Activated T-helper 17 cell treated with anti-CD3 and anti-CD28 coated beads, Interleukin-2, amount 50 U/mL, for 72 hours (primary cell): ENCODE data around the gene KIRREL3. TPM values are rescaled to one million over a fixed set of nuclear protein-coding genes. Genes with fewer than 3 reads are reported as not detected.

Experiments used
- ATAC-seq: fragments of 150-1000 bp; cut with Tn5 transposase; replicated peaks from 2 replicates; pipeline ENCODE4 v1.10.0; 2021; ENCODE audit warnings: mild to moderate bottlenecking, moderate library complexity
- H3K27ac Mint-ChIP-seq: one replicate; pipeline ENCODE4 v1.8.0; 2022; ENCODE audit warnings: mixed read lengths
- H3K27me3 Mint-ChIP-seq: one replicate; pipeline ENCODE4 v1.8.0; 2022; ENCODE audit warnings: mixed read lengths
- H3K36me3 Mint-ChIP-seq: one replicate; pipeline ENCODE4 v1.8.0; 2022; ENCODE audit warnings: low read depth, mild to moderate bottlenecking, mixed read lengths
- H3K4me1 Mint-ChIP-seq: one replicate; pipeline ENCODE4 v1.8.0; 2022; ENCODE audit warnings: mixed read lengths
- H3K4me3 Mint-ChIP-seq: one replicate; pipeline ENCODE4 v1.8.0; 2022; ENCODE audit warnings: mild to moderate bottlenecking, mixed read lengths
- H3K9me3 Mint-ChIP-seq: one replicate; pipeline ENCODE4 v1.8.0; 2022; ENCODE audit warnings: mixed read lengths
- total RNA-seq, 2 donors: library from RNA; stranded (reverse); gene quantifications; one replicate each; pipeline ENCODE4 v1.2.3, GENCODE V29; 2022

Gene KIRREL3
- total RNA-seq, 2 donors from 2014 or later: not detected

DNA sequence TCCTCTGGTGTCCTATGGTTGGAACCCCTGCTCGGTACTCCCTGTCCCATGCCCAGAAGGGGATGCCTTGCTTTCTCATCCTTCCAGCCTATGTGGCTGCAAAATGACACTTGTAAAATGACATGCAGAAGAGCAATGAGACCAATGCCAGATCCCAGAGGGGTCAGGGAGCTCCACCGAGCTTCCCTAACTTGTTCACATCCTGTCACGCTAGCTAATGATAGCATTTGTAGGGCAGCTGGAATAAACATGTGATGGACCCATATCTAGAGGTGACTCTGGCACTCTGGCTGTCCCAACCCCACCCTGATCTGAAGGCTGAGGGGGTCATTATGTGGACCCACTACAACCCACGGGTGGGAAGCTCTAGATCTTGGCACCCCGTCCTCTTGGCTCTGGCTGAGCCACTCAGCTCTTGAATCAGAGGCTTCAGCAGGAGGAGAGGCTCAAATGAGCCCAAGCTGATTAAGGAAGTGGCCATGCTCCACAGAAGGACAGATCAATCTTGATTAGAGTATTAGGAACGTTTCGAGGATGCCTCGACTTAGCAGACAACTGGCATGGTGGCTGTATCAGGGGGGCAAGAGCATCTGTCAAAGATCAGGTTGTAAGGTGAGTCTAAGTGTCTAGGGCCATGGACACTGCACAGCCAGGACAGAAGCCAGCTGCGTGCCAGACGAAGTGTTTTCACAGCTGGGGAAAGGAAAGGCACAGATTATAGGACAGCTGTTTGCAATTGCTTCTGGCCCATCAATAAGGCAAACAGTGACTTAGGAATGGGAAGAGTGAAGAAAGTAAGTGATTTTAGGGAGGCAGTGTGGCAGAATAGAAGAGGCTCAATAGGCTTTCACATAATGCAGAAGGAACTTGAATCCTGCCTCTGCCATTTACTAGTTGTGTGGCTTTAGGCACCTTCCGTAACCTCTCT is 182.8 kb downstream of the KIRREL3 start:
- no peak overlapping the region for H3K27ac Mint-ChIP-seq
- H3K9me3 Mint-ChIP-seq: no peaks in the 10 kb centered on the region
- H3K27me3 Mint-ChIP-seq: peaks cover 9% of the 10 kb centered on the region
- no peaks in the 10 kb centered on the region for H3K4me1 Mint-ChIP-seq
- H3K36me3 Mint-ChIP-seq: no peaks in the 10 kb centered on the region
- no peak for ATAC-seq
- no peak overlapping the region for H3K4me3 Mint-ChIP-seq

DNA sequence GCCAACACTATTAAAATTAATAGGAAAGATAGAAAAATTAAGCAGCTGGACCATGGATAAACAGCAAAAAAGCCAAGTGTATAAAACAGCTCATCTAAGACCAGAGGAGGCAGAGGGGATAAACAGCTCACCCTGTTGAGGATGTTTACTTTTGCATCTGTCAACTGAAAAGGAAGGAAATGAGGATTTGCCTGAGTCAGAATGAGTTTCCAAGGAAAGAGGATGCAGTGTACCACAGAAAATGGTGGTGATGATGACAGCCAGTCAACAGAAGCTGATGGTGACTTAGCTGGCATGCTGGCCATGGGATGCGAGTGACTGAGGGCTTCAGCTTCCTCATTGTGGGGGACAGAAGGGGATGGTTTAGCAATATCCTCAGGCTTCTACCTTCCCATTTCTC is 183.5 kb downstream of the KIRREL3 start:
- peaks cover 9% of the 10 kb centered on the region for H3K27me3 Mint-ChIP-seq
- H3K4me3 Mint-ChIP-seq: no peak overlapping the region
- H3K4me1 Mint-ChIP-seq: no peaks in the 10 kb centered on the region
- peak; percentile 9 for ATAC-seq
- H3K27ac Mint-ChIP-seq: no peak overlapping the region
- no peaks in the 10 kb centered on the region for H3K9me3 Mint-ChIP-seq
- no peaks in the 10 kb centered on the region for H3K36me3 Mint-ChIP-seq

DNA sequence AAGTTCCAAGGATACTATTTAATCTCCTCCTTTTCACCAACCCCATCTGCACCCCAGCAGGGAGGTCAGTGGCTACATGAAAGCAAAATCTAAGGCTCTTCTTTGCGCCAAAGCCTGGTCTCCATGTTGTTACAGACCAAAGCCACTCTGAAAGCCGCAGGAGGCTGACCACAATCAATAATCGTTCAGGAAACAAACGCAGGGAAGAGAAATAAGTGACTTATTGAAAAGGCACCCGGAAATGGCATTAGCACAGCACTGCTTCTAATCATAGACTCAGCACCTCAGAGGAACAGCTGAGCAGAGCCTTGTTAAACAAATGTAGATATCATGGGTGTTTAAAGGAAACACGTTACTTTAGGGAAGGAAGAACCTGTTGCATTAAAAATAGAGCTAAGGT is 183.9 kb downstream of the KIRREL3 start:
- ATAC-seq: no peak
- H3K4me1 Mint-ChIP-seq: no peaks in the 10 kb centered on the region
- H3K36me3 Mint-ChIP-seq: no peaks in the 10 kb centered on the region
- no peaks in the 10 kb centered on the region for H3K9me3 Mint-ChIP-seq
- peaks cover 9% of the 10 kb centered on the region for H3K27me3 Mint-ChIP-seq
- H3K27ac Mint-ChIP-seq: no peak overlapping the region
- no peak overlapping the region for H3K4me3 Mint-ChIP-seq

DNA sequence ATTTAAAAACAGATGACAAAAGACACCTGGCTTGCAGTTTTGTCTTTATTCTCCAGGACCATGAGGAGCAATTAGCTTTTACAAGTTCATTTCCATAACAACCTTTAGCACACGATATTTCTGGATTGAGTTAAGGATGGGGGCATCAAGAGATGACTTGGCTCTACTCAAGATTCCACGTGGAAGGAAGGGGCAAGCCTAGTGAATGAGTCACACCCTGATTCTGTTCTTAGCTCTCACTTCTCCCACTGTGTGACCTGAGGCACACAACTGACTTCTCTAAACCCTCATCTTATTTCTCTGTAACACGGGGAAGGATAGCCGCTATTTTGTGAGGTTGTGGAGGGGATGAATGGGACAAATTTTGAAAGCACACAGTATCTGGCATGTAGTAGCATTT is 185.5 kb downstream of the KIRREL3 start:
- Mint-ChIP-seq H3K9me3 (no peaks in the 10 kb centered on the region), H3K4me3 (no peak overlapping the region), H3K27me3 (peaks cover 5% of the 10 kb centered on the region), H3K4me1 (no peaks in the 10 kb centered on the region), H3K27ac (no peak overlapping the region), H3K36me3 (no peaks in the 10 kb centered on the region)
- ATAC-seq: no peak

DNA sequence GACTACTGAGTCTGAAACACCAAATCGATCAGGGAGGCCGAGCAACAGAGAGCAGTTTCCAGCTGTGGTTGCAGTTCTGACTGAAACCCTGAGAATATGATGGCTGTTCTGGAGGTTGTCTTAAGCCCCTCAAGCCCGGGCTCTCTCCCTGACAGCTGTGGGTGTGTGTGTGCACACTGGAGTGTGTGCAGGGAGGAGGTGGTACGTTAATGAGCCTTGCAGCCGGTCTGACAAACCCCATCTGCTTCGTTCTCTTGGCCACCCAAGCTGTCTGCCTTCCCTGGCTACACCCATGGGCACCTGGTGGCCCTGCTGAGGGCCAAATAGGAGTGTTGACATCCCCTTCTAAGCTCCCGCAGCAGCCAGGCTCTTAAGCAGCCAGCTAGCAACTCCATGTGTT is 189.8 kb downstream of the KIRREL3 start:
- Mint-ChIP-seq H3K27ac (no peak overlapping the region), H3K36me3 (no peaks in the 10 kb centered on the region), H3K4me1 (no peaks in the 10 kb centered on the region), H3K9me3 (no peaks in the 10 kb centered on the region), H3K4me3 (no peak overlapping the region), H3K27me3 (peaks cover 7% of the 10 kb centered on the region)
- no peak for ATAC-seq

DNA sequence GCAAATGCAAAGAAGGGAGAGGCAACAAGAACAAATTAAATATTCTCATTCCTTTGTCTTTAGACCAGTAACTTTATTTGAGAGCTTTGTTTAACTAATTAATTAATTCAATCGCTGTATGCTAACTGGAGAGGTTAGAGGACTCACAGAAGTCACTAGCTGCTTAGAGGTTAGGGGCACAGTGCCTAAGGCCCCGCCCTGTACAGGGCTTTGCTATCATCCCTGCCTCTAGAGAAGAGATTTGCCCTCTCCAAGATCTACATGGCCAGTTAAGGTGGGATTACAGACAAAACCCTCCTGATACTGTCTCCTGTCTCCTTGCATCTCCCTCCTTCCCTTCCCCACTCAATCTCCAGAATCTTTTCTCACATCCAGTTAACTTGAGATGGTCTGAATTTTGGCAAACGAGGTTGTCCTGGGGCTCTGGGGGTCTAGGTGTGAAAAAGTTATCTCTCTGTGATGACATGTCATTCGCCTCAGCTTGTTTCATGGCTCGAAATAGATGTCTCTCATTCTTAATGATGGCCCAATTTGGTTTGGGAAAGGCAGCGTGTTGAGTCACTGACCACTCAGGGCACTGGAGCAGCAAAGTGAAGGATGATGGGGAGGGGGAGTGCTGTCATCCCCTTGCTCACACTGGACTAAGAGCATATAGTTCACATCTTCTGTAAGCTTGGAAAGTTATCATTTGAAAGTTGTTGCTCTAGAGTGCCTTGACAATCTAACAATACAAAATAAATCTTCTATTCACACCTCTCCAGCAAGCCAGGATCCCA is 190.9 kb downstream of the KIRREL3 start:
- H3K27me3 Mint-ChIP-seq: peaks cover 8% of the 10 kb centered on the region

DNA sequence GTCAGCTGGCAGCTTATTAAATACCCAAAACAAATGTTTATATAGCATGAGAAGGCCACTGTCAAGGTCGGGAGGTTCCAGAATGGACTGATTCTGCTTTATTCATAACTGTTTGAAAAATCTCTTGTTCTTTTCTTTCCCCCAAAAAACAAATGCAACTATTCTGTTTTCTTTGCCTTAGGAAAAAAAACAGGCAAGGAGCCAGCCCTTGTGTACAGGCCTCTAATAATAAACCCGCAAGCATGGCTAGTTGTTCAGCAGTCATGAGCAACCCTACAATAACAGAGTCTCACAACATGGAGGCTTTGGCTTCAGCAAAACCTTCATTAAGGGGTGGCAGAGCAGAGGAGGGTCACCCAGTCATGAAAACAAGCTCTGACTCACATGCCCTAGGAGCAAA is 191.7 kb downstream of the KIRREL3 start:
- no peaks in the 10 kb centered on the region for H3K4me1 Mint-ChIP-seq
- H3K4me3 Mint-ChIP-seq: no peak overlapping the region
- no peaks in the 10 kb centered on the region for H3K36me3 Mint-ChIP-seq
- H3K27ac Mint-ChIP-seq: no peak overlapping the region
- ATAC-seq: no peak
- no peaks in the 10 kb centered on the region for H3K9me3 Mint-ChIP-seq
- H3K27me3 Mint-ChIP-seq: peaks cover 8% of the 10 kb centered on the region

More for the DNA sequence above, 190.9 kb downstream of the KIRREL3 start:
- Mint-ChIP-seq H3K36me3 (no peaks in the 10 kb centered on the region), H3K4me3 (no peak overlapping the region), H3K4me1 (no peaks in the 10 kb centered on the region), H3K9me3 (no peaks in the 10 kb centered on the region), H3K27ac (no peak overlapping the region)
- ATAC-seq: no peak

DNA sequence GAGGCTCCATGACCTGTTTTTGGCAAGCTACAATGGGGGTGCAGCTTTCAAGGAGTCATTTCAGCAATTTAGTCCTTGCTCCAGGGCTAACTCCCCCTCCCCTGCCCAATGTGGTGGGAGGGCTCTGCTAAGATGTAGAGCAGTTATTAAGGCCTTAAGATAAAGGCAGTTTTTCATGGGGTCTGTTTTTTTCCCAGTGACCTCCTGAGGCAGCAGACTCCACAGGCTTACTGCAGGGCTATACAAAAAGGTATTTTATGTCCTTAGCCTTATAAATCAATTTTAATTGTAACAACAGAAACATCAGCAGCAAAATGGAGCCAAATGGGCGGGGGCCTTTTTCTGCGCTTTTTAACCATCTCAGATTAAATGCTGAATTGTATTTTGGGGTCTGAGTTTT is 192.3 kb downstream of the KIRREL3 start:
- no peak overlapping the region for H3K27ac Mint-ChIP-seq
- H3K4me1 Mint-ChIP-seq: no peaks in the 10 kb centered on the region
- H3K9me3 Mint-ChIP-seq: no peaks in the 10 kb centered on the region
- no peak for ATAC-seq
- peaks cover 8% of the 10 kb centered on the region for H3K27me3 Mint-ChIP-seq
- H3K4me3 Mint-ChIP-seq: no peak overlapping the region
- H3K36me3 Mint-ChIP-seq: no peaks in the 10 kb centered on the region

DNA sequence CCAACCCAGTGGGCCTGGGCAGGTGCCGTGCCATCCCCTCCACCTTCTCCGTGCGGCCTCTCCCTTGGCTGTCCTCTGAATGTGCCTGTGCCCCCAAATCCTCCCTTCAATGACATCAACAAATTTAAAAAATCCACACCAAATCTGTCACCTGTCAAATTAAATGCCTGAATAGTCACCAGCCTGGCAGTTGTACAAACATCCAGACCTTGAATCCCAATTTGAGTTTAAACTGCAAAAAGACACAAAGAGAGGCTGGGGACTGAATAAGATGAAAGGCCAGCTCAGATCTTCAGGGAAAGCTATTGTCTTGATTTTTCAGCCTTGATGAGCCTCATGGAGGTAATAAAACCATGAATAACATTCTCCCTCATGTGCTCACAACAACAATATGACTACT is 194.7 kb downstream of the KIRREL3 start:
- Mint-ChIP-seq H3K9me3 (no peaks in the 10 kb centered on the region), H3K4me1 (no peaks in the 10 kb centered on the region), H3K27me3 (peaks cover 10% of the 10 kb centered on the region), H3K36me3 (no peaks in the 10 kb centered on the region), H3K27ac (no peak overlapping the region), H3K4me3 (no peak overlapping the region)
- no peak for ATAC-seq

DNA sequence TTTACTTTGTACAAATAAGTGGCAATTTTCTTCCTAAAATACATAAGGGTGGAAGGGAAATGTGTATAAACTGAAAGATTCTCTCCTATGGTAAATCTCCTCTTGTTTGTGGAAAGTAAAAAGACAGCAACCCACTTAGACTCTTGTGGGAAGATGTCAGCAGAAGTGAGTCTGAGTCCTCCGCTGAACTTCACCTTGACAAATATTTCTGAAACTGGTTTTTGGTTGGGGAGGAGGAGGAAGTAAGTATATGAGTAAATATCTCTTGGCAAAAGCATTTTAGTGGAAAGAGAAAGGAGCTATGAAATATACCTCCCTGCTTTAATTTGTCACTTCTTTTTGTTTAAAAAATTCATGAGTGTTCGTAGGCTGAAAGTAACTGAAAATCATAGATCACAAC is 196.2 kb downstream of the KIRREL3 start:
- Mint-ChIP-seq H3K36me3 (no peaks in the 10 kb centered on the region), H3K4me3 (no peak overlapping the region), H3K4me1 (no peaks in the 10 kb centered on the region), H3K27me3 (peaks cover 10% of the 10 kb centered on the region), H3K9me3 (no peaks in the 10 kb centered on the region), H3K27ac (no peak overlapping the region)
- no peak for ATAC-seq

DNA sequence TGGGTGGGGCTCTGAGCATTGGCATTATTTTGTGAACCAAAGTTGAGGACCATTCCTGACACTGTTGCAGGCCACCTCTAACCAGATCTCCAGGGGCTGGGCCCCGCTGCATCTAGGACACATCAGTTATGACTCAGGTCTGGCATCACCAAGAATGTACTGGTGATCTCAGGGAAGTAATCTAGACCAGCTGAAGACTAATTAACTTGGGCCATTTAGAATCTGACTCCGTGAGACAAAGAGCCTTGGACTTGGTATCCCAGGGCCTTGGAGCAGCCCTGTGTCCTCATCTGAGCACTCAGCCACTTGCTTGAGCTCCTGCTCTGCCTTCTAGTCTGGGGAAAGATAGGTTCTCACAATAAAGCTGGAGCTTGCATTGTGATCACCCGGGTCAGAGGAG is 200.6 kb downstream of the KIRREL3 start:
- Mint-ChIP-seq H3K4me1 (no peaks in the 10 kb centered on the region), H3K4me3 (no peak overlapping the region), H3K27me3 (peaks cover 3% of the 10 kb centered on the region), H3K36me3 (no peaks in the 10 kb centered on the region), H3K27ac (no peak overlapping the region), H3K9me3 (peaks cover 5% of the 10 kb centered on the region)
- ATAC-seq: no peak

DNA sequence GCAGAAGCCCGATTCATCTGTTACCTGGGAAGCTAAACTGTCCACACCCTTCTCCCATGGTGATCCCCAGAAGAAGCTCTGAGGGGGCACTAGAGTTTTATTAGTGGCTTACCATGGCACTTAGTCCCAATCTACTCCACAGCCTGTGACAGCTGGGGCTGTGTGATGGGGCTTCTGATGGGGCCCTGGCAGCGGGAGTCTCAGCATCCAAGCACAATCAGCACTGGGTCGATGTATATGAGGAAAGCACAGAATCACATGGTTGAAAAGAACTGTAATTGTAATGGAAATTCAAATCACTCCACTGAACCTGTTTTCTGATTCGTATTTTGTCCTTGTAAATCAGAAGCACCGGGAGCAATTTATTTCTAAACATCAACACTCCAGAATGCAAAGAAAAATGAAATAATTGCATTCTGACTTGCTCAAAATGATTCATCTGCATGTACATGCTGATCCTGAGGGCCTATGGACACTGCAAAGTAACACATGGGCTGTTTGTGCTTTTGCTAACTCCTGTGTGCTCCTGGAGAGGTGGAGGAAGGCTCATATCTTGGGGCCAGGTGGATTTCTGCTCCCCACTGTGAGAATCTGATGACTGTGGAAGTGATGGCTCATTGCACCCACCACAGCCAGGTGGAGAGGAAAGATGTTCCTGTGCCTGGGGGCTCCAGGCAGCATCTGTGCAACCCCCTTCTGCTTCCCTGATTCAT is 203.0 kb downstream of the KIRREL3 start:
- H3K4me3 Mint-ChIP-seq: no peak overlapping the region
- H3K9me3 Mint-ChIP-seq: peaks cover 5% of the 10 kb centered on the region
- ATAC-seq: no peak
- no peaks in the 10 kb centered on the region for H3K36me3 Mint-ChIP-seq
- peaks cover 7% of the 10 kb centered on the region for H3K27me3 Mint-ChIP-seq
- H3K27ac Mint-ChIP-seq: no peak overlapping the region
- H3K4me1 Mint-ChIP-seq: no peaks in the 10 kb centered on the region

DNA sequence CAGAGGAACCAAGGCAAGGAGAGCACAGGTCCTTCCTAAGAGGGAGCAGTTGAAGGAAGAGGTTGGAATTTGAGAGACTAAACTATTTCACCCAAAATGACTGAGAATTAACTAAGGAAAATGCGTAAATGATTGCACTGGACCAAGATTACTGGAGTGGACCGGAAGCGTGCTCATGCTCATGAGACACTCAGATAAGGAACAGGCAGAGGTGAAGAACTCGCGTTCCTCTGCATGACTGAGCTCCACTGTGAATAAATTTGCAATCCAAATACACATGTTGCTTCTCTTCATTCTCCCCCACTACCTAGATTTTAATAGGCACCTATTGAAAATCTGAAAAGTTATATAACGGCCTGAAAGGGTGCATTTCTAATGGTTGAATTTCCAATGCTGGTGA is 207.0 kb downstream of the KIRREL3 start:
- Mint-ChIP-seq H3K4me3 (no peak overlapping the region), H3K4me1 (no peaks in the 10 kb centered on the region), H3K36me3 (no peaks in the 10 kb centered on the region), H3K27ac (no peak overlapping the region), H3K9me3 (peaks cover 6% of the 10 kb centered on the region), H3K27me3 (peaks cover 5% of the 10 kb centered on the region)
- ATAC-seq: no peak

DNA sequence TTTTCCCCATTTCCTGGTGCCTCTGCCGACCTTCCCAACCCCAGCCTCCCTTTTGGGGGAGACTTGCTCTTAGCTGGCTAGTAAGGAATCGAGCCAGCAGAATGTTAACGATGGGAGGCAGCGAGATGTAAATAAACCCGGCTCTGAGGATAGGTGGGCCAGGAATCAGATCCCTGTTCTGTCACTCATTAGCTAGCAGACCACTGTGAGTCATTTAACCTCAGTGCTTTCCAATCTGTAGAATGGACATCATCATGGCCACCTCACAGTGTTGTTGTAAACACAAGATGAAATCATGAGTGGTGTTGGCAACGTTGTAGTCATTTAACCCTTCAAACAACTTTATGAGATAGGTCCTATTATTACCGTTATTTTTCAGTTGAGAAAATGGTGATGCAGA is 208.6 kb downstream of the KIRREL3 start:
- H3K4me1 Mint-ChIP-seq: no peaks in the 10 kb centered on the region
- no peaks in the 10 kb centered on the region for H3K36me3 Mint-ChIP-seq
- H3K27ac Mint-ChIP-seq: no peak overlapping the region
- H3K9me3 Mint-ChIP-seq: peaks cover 6% of the 10 kb centered on the region
- peaks cover 5% of the 10 kb centered on the region for H3K27me3 Mint-ChIP-seq
- H3K4me3 Mint-ChIP-seq: no peak overlapping the region
- no peak for ATAC-seq
